A673 (cell line): ENCODE measurements around the gene GBF1. TPM values are rescaled to one million over a fixed set of nuclear protein-coding genes. Genes with fewer than 3 reads are reported as not detected.

Source experiments
- BruUV-seq: library from RNA; stranded (reverse); fragments of 400-500 nt; replicated peaks from 2 replicates; lab custom pipeline; 2021; lab: Mats Ljungman, UMichigan
- CTCF ChIA-PET: fragments of 300-600 bp; sonication (Branson Sonifier 250); formaldehyde crosslinking; loops from one replicate; lab custom pipeline; 2022; ENCODE audit warnings: antibody characterized with exemption; lab: Charles Lee
- POLR2A ChIA-PET: fragments of 300-600 bp; sonication (Branson Sonifier 250); formaldehyde crosslinking; loops from one replicate; lab custom pipeline; 2022; ENCODE audit warnings: antibody characterized with exemption; ENCODE audit not compliant: low non-redundant PET; lab: Charles Lee
- DNase-seq: peaks from one replicate; pipeline ENCODE4 v3.0.0-alpha.2; 2015; ENCODE audit warnings: low spot score
- H3K27ac ChIP-seq: fragments of 200-600 bp; sonication (generic); 2 replicates; pipeline ENCODE4 v1.5.1; 2016; ENCODE audit warnings: mixed run types, low read depth, mild to moderate bottlenecking, mixed read lengths, antibody characterized with exemption, low read length; ENCODE audit not compliant: poor library complexity, severe bottlenecking
- H3K27me3 ChIP-seq: fragments of 200-600 bp; sonication (generic); replicated peaks from 2 replicates; pipeline ENCODE4 v1.6.1; 2017; ENCODE audit warnings: mixed run types, low read depth, mild to moderate bottlenecking, mixed read lengths, antibody characterized with exemption, low read length; ENCODE audit not compliant: insufficient read depth, poor library complexity
- H3K36me3 ChIP-seq: fragments of 200-600 bp; sonication (generic); 2 replicates; pipeline ENCODE4 v1.6.1; 2016; ENCODE audit warnings: mixed run types, mild to moderate bottlenecking, mixed read lengths, antibody characterized with exemption, low read length; ENCODE audit not compliant: insufficient read depth, poor library complexity, severe bottlenecking
- H3K4me1 ChIP-seq: fragments of 200-600 bp; sonication (generic); 2 replicates; pipeline ENCODE4 v1.6.1; 2017; ENCODE audit warnings: mixed run types, mild to moderate bottlenecking, mixed read lengths, antibody characterized with exemption, low read length; ENCODE audit not compliant: insufficient read depth, poor library complexity, severe bottlenecking
- H3K4me3 ChIP-seq: fragments of 200-600 bp; sonication (generic); 2 replicates; pipeline ENCODE4 v1.5.1; 2016; ENCODE audit warnings: low read depth, mixed run types, mild to moderate bottlenecking, mixed read lengths, low read length; ENCODE audit not compliant: poor library complexity, severe bottlenecking
- H3K9me3 ChIP-seq: fragments of 200-600 bp; sonication (generic); 2 replicates; pipeline ENCODE4 v1.6.1; 2016; ENCODE audit warnings: mixed run types, low read depth, mild to moderate bottlenecking, mixed read lengths, antibody characterized with exemption, low read length; ENCODE audit not compliant: poor library complexity, severe bottlenecking
- EZH2 ChIP-seq: fragments of 200-600 bp; sonication (generic); IDR thresholded peaks from 2 replicates; pipeline ENCODE4 v1.6.1; 2017; ENCODE audit warnings: borderline replicate concordance, low read depth, mild to moderate bottlenecking, mixed read lengths, antibody characterized with exemption, low read length; ENCODE audit not compliant: poor library complexity, severe bottlenecking
- intact Hi-C: fragments of 100-400 bp; cut with micrococcal nuclease; formaldehyde crosslinking; loops from one replicate; pipeline ENCODE4 v1.10.0; 2022; ENCODE audit not compliant: unreplicated experiment
- total RNA-seq: library from RNA; stranded (reverse); gene quantifications from 2 replicates; pipeline ENCODE4 v1.2.3, GENCODE V29; 2021
- TF ChIP-seq, protein P1 (sequence below): fragments of 300-800, 200-600 bp; sonication (generic); conservative IDR thresholded peaks from 2 replicates; pipeline ENCODE4 v1.5.1; 2017; ENCODE audit warnings: low read depth, mild to moderate bottlenecking, antibody characterized with exemption, low read length, moderate library complexity, mixed read lengths

GBF1 gene
- total RNA-seq, 1 experiment from 2014 or later = 50.0 TPM

DNA sequence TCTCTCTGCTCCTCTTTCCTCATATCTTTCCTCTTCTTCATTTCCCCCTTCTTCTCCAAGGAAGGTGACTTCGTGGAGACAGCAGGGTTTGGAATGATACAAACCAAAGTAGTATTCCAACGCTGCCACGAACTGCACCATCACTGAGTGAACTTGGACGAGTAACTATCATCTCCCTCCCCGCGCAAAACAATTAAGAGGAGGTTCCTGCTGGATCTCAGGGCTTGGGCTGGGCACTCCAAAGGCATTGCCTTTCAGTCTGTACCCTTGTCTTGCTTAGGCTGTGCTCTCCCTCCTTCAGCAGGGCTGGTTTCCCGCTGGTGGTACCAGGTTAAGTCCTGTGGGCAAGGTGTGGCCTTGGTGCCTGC, 3.2 kb upstream of the GBF1 start:
- CTCF ChIA-PET = no interaction called here
- POLR2A ChIA-PET = no interaction called here
- Histone ChIP-seq H3K27me3 (no peaks in the 10 kb centered on the region), H3K27ac (no peak overlapping the region), H3K4me1 (peaks cover 21% of the 10 kb centered on the region), H3K36me3 (no peaks in the 10 kb centered on the region), H3K4me3 (peak overlapping the region; percentile 44), H3K9me3 (no peaks in the 10 kb centered on the region)
- TF ChIP-seq, protein P1, sequence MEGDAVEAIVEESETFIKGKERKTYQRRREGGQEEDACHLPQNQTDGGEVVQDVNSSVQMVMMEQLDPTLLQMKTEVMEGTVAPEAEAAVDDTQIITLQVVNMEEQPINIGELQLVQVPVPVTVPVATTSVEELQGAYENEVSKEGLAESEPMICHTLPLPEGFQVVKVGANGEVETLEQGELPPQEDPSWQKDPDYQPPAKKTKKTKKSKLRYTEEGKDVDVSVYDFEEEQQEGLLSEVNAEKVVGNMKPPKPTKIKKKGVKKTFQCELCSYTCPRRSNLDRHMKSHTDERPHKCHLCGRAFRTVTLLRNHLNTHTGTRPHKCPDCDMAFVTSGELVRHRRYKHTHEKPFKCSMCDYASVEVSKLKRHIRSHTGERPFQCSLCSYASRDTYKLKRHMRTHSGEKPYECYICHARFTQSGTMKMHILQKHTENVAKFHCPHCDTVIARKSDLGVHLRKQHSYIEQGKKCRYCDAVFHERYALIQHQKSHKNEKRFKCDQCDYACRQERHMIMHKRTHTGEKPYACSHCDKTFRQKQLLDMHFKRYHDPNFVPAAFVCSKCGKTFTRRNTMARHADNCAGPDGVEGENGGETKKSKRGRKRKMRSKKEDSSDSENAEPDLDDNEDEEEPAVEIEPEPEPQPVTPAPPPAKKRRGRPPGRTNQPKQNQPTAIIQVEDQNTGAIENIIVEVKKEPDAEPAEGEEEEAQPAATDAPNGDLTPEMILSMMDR = no peak
- no peak for TF ChIP-seq EZH2
- no peak for DNase-seq
- no TSS peak for BruUV-seq
- intact Hi-C loops = no loop called here

DNA sequence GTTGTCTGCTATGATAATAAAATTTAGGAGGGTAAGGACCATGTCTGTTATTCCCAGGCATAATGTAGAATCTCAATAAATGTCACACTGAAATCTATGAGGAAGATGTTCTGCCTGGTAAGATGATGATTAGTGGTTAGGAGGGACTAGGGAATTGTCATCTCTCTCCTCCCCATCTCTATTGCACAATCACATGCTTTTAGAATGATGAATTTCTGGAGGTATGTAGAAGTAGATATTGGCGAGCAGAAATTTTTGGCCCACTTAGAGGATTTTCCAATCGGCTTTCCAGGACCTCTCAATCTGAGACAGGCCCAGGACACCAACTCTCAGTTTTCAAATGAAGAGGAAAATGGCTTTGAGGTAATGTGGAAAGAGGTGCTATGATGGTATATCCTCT, 2.0 kb upstream of the GBF1 start:
- H3K36me3 ChIP-seq = no peaks in the 10 kb centered on the region
- no peaks in the 10 kb centered on the region for H3K9me3 ChIP-seq
- H3K4me1 ChIP-seq = peaks cover 27% of the 10 kb centered on the region
- POLR2A ChIA-PET = no interaction called here
- intact Hi-C loops = no loop called here
- no peak for DNase-seq
- H3K27me3 ChIP-seq = no peaks in the 10 kb centered on the region
- no peak overlapping the region for H3K4me3 ChIP-seq
- TF ChIP-seq, protein P1 = no peak
- no peak for TF ChIP-seq EZH2
- BruUV-seq = no TSS peak
- CTCF ChIA-PET = no interaction called here
- H3K27ac ChIP-seq = no peak overlapping the region

DNA sequence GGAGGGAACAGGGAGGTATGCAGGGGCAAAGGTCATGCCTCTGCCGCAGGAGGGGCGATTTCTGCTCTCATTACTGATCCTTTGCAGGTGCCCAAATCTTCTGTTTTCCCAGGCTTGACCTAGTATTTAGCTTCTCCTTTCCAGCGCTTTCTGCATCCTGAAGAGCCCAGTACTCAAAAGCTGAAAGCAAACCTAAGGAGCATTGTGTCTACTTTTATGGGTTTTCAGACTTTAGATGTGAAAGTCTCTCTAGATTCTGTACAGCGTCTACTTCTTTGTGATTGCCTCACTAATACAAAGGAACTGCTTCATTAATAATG, 560 bp downstream of the GBF1 start:
- no peak for DNase-seq
- intact Hi-C loops = no loop called here
- Histone ChIP-seq H3K4me3 (peak overlapping the region; percentile 81), H3K4me1 (peaks cover 27% of the 10 kb centered on the region), H3K36me3 (no peaks in the 10 kb centered on the region), H3K9me3 (no peaks in the 10 kb centered on the region), H3K27me3 (no peaks in the 10 kb centered on the region), H3K27ac (peak overlapping the region; percentile 77)
- CTCF ChIA-PET = interaction anchor here (0.6 to 1.6 kb wide), 4 partner anchors 14 to 107 kb away, joined by 3 to 6 read pairs (median 4); no protein-coding TSS in a partner anchor
- no TSS peak for BruUV-seq
- TF ChIP-seq, protein P1 = no peak
- TF ChIP-seq EZH2 = no peak
- POLR2A ChIA-PET = interaction anchor here (0.6 kb wide), 1 partner anchor 392 kb away, joined by 4 read pairs; no protein-coding TSS in a partner anchor
